LHCN-M2 (cell line): ENCODE data around the gene NGDN. TPM values are rescaled to one million over a fixed set of nuclear protein-coding genes. Genes with fewer than 3 reads are reported as not detected.
A peak's percentile ranks its signal among the peaks of the same experiment; 100 is the strongest.
"Not testable (repeated sequence)": the region's sequence is repeated elsewhere in the genome, so short reads cannot be mapped to it uniquely, and the experiment has no call there.

Source experiments
- DNase-seq: peaks from one replicate; pipeline ENCODE4 v3.0.0-alpha.2; 2012; ENCODE audit warnings: low read depth
- polyA plus RNA-seq: library from polyadenylated mRNA; unstranded; fragments of >200 nt; gene quantifications from one replicate; pipeline ENCODE4 v1.2.1, GENCODE V29; 2012; ENCODE audit warnings: missing spikeins
- total RNA-seq: library from RNA; depleted of rRNA; stranded (reverse); fragments of >200 nt; gene quantifications from 2 replicates; pipeline ENCODE4 v1.2.3, GENCODE V29; 2014; rRNA removed

NGDN gene
- total RNA-seq = 37.1 and 41.3 TPM in 2 replicates
- polyA plus RNA-seq = 27.4 TPM

DNA sequence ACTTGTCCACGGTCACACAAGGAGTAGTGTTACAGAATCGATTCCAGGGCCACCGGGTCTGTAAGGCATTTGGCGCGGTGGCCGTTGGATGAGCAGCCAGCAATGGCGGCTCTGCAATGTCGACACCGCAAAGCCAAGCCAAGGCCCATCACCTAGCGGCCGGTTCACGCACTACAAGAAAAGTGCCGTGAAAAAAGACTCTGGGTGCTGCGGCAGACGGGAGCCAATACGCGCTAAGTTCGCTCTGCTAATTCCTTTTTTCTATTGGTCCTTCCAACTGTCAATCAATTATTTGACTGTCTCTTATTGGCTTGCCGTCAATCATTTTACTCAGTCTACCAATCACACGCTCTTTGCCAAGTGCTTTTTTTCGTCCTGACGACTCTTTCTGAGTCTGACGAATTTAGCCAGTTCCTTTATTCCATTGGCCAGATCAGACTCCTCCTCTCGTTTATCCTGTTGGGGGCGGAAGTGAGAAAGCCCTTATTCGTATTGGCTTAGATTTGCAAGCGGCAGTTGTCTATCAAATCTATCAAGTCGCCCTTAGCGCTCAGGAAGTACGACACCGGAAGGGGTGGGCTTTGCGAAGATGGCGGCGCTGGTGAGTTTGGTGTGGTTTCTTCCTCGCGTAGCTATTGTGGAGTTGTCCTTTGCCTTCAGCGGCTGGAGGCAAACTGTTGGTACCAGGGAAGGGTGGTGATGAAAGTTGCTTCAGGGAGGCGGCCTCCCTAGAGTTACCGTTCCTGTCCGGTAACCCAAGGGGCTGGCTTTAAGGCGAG, at the start of gene NGDN:
NGDN (plus strand) TSS at position 577 of the 779 bp plus-strand sequence; CDS start at position 590, 13 bp downstream.
- peak; percentile 100 for DNase-seq

DNA sequence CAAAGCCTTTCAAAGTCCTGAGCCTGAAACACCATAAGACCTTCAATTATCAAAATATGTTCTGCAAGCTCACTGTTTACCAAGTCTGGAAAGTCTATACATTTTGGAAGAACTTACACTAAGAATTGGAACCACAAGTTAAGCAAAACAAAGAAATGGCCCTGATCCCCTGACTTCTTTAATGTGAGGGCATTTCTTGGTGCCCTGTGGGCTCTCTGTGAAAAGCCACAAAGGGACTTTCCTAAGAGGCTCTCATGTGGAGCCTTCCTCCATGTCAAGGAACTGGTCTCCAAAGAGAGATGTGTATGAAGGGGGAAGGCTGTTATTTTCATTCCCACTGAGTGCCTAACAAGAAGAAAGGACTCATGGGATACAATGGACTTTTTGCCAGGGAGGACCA, 47.9 kb upstream of the NGDN start:
- DNase-seq = no peak

- no peak for DNase-seq
Measured at GRCh38 chr14:23423657-23424056, 45.8 kb upstream of the NGDN start.

DNA sequence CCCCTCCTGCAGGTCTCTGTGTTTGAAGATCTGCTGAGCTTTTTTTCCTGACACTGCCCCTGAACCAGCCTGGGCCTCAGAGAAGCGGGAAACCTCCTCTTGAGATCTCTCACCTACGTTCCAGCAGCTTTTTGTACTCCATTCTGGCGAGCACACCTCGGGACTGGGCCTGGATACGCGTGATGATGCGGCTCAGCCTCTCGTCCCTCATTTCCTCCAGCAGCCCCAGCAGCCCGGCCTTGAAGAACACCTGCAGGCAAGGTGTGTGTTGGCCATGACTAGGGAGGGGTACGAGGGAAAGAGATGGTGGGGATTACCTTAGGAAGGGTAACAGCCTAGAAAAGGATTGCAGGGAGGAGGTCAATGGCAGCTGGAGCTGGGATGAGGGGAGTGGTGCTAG, 44.3 kb upstream of the NGDN start:
- DNase-seq = no peak

GRCh38 chr14:23425798-23426197, 43.7 kb upstream of the NGDN start:
- not testable (repeated sequence) for DNase-seq

- DNase-seq = no peak
Measured at GRCh38 chr14:23428686-23429495, 40.6 kb upstream of the NGDN start.

GRCh38 chr14:23430016-23430722, 39.3 kb upstream of the NGDN start:
- DNase-seq = no peak

DNA sequence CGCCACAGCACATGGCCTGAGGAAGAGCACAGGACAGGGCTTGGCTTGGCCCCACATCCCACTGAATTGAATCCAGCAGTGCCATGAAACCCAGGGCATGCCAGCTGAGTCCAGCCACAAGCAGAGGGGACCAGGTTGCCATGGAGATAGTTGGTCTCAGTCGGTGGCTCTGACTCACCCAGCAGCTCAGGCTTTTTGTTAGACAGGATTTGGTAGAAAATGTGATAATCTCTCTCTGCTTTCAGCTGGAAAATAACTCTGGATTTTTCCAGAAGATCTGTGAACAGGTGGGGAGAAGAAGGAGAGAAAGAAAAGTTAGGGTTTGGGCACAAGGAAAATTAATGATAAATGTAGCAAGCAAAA, 38.8 kb upstream of the NGDN start:
- DNase-seq = peak; percentile 56

GRCh38 chr14:23431486-23431885, 38.0 kb upstream of the NGDN start:
- no peak for DNase-seq

GRCh38 chr14:23432102-23432925, 37.2 kb upstream of the NGDN start:
- no peak for DNase-seq

- DNase-seq = no peak
Measured at GRCh38 chr14:23432946-23433345, 36.6 kb upstream of the NGDN start.

- no peak for DNase-seq
Measured at GRCh38 chr14:23433457-23433856, 36.0 kb upstream of the NGDN start.

DNA sequence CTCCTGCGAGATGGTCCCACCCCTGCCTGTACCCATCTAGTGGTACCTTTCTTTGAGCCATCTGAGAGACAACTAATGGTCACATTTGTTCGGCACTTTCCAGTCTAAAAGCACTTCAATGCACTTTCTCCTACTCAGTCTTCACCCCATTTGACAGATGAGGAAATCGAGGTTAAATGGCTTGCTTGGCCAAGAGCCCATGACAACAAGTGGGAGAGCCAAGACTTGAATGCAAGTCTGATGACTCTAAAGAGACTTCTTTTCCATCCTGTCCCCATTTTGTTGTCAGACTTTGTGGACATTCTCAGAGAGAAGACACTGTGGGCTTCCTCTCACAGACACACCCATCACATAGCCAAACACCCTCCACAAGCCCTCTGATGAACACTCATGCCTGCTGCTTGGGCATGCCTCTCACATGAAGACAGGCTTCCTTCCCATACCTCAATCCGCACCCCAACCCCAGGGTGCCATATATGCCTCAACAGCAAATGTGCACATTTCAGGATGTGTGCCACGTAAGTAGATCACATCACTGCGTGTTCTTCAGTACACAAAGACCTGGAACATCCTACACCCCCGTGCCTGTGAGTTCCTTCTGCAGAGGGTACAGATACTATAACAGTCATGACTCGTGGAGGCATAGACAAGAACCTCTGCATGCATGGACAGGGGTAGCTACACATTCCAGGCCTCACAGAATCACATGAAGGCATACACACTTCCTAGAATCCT, 34.8 kb upstream of the NGDN start:
- DNase-seq = no peak

DNA sequence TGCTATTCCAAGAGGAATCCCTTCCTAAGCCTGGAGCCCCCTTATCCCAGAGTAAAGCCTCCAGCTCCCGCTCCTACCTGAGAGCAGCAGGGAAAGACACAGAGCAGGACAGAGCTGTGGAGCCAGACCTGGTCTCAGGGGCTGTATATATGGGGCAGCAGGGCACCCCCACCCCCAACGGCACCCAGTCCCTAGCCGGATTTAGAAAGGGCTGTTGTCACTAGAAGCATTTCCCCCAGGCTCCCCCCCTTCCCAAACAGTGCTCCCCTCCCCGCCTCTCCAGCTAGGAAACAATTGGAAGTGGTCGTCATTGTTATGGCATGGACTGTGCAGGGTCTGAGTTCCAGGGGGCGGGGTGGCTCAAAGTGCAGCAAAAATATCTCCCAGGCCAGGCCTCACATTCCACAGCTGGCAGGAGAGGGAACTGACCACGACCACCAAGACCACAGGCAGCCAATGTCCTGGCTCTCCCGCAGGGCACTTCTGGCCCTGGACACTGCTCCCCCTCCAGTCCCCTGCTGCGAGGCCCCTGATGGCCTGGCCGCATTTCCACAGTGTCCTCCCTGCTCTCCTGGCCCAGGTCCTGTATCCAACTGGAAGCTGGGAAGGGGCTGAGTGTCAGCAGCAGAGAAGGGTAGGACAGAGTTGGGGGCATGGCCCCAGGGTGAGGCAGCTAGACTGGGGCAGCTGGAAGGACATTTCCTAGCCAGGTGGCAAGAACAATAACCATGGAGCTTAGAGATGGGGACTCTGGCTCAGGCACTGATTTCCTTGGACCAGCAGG, 33.8 kb upstream of the NGDN start, which contains the start of gene MYH7:
MYH7 (minus strand) TSS at position 118 of the 784 bp plus-strand sequence. CDS start 1,928 bp downstream, outside the sequence.
- DNase-seq = no peak

- DNase-seq = no peak
Measured at GRCh38 chr14:23436327-23437132, 33.0 kb upstream of the NGDN start.

GRCh38 chr14:23437133-23438100, 32.1 kb upstream of the NGDN start:
- DNase-seq = peak; percentile 10
